Liver (tissue), 3 donors: ENCODE measurements around the gene MSANTD4.

Experiments used
- CTCF ChIP-seq: fragments of 150-350 bp; IDR thresholded peaks from 2 replicates; pipeline ENCODE4 v1.5.1; 2017; ENCODE audit warnings: improper control_type of control experiment, low read depth, low read length; ENCODE audit not compliant: missing input control
- EGR1 ChIP-seq, 2 donors: IDR thresholded peaks; 2 replicates each; pipeline ENCODE4 v1.6.1; 2016 to 2018; ENCODE audit warnings: antibody characterized with exemption in 2 of 2, low read depth in 2 of 2
- FOXA1 ChIP-seq: IDR thresholded peaks from 2 replicates; pipeline ENCODE4 v1.6.1; 2016; ENCODE audit warnings: antibody characterized with exemption
- GABPA ChIP-seq, 2 donors: IDR thresholded peaks in 1 of 2; conservative IDR thresholded peaks in 1 of 2; 2 replicates each; pipeline ENCODE4 v1.6.1; 2016; ENCODE audit warnings: antibody characterized with exemption in 2 of 2, mild to moderate bottlenecking in 1 of 2, moderate library complexity in 1 of 2
- HNF4G ChIP-seq: IDR thresholded peaks from 2 replicates; pipeline ENCODE4 v1.6.1; 2016; ENCODE audit warnings: antibody characterized with exemption
- JUND ChIP-seq, 2 donors: IDR thresholded peaks; 2 replicates each; pipeline ENCODE4 v1.6.1; 2016; ENCODE audit warnings: antibody characterized with exemption in 2 of 2
- MAX ChIP-seq: IDR thresholded peaks from 2 replicates; pipeline ENCODE4 v1.6.1; 2016; ENCODE audit warnings: antibody characterized with exemption
- RAD21 ChIP-seq, 2 donors: IDR thresholded peaks; 2 replicates each; pipeline ENCODE4 v1.6.1; 2016; ENCODE audit warnings: antibody characterized with exemption in 2 of 2, mild to moderate bottlenecking in 2 of 2
- REST ChIP-seq: IDR thresholded peaks from 2 replicates; pipeline ENCODE4 v1.6.1; 2016; ENCODE audit warnings: antibody characterized with exemption, mild to moderate bottlenecking
- RXRA ChIP-seq, 2 donors: IDR thresholded peaks; 2 replicates each; pipeline ENCODE4 v1.6.1; 2017 to 2018; ENCODE audit warnings: antibody characterized with exemption in 2 of 2, mild to moderate bottlenecking in 1 of 2
- SP1 ChIP-seq: IDR thresholded peaks from 2 replicates; pipeline ENCODE4 v1.6.1; 2018; ENCODE audit warnings: antibody characterized with exemption, mild to moderate bottlenecking
- TAF1 ChIP-seq: conservative IDR thresholded peaks from 2 replicates; pipeline ENCODE4 v1.6.1; 2016; ENCODE audit warnings: antibody characterized with exemption, mild to moderate bottlenecking
- YY1 ChIP-seq: IDR thresholded peaks from 2 replicates; pipeline ENCODE4 v1.6.1; 2016; ENCODE audit warnings: antibody characterized with exemption, mild to moderate bottlenecking
- ZBTB33 ChIP-seq: IDR thresholded peaks from 2 replicates; pipeline ENCODE4 v1.6.1; 2016; ENCODE audit warnings: antibody characterized with exemption
- donor health status: healthy.
- donor health status: healthy.

- TF ChIP-seq SP1 (no peak), YY1 (no peak), CTCF (no peak), RXRA (IDR thresholded peaks at IDR 0.05) (no peak), HNF4G (no peak), REST (no peak), MAX (no peak), FOXA1 (no peak), TAF1 (no peak), RAD21 (IDR thresholded peaks at IDR 0.05) (no peak), JUND (IDR thresholded peaks at IDR 0.05) (no peak), GABPA (IDR thresholded peaks at IDR 0.05 in 1 of 2, conservative IDR thresholded peaks at IDR 0.05 in 1 of 2) (no peak), ZBTB33 (no peak), EGR1 (IDR thresholded peaks at IDR 0.05; ENCODE audit: low read depth in 2 of 2) (no peak)
Observed at GRCh38 chr11:106022795-106023275, 795 bp upstream of the MSANTD4 start.
